Stimulated activated CD8-positive, alpha-beta memory T cell treated with anti-CD3 and anti-CD28 coated beads, Interleukin-15, amount 100 ng/mL, for 1 hour (primary cell): ENCODE measurements around the gene AGRP.

ENCODE experiments used
- DNase-seq: peaks from one replicate; pipeline ENCODE4 v3.0.0-alpha.2; 2020; ENCODE audit warnings: low read depth

The AGRP gene

GRCh38 chr16:67445441-67445912, 37.9 kb downstream of the AGRP start:
- no peak for DNase-seq

GRCh38 chr16:67445126-67445426, 38.3 kb downstream of the AGRP start:
- DNase-seq: no peak

- no peak for DNase-seq
Observed at GRCh38 chr16:67444259-67445125, 38.9 kb downstream of the AGRP start.

- DNase-seq: no peak
Observed at GRCh38 chr16:67443265-67443664, 40.1 kb downstream of the AGRP start.

GRCh38 chr16:67442581-67443255, 40.6 kb downstream of the AGRP start:
- no peak for DNase-seq

GRCh38 chr16:67441907-67442306, 41.4 kb downstream of the AGRP start:
- no peak for DNase-seq

GRCh38 chr16:67441271-67441753, 42.0 kb downstream of the AGRP start:
- DNase-seq: no peak

GRCh38 chr16:67438824-67439393, 44.4 kb downstream of the AGRP start:
- DNase-seq: no peak

- DNase-seq: no peak
Observed at GRCh38 chr16:67438098-67438791, 45.1 kb downstream of the AGRP start.

GRCh38 chr16:67437513-67437912, 45.8 kb downstream of the AGRP start:
- DNase-seq: no peak

- no peak for DNase-seq
Observed at GRCh38 chr16:67436640-67437193, 46.6 kb downstream of the AGRP start.

GRCh38 chr16:67435758-67436164, 47.6 kb downstream of the AGRP start:
- DNase-seq: no peak

GRCh38 chr16:67433131-67433719, 50.1 kb downstream of the AGRP start:
- DNase-seq: no peak
